ENCODE data around the gene CCDC183.
"Not testable (repeated sequence)": the region's sequence is repeated elsewhere in the genome, so short reads cannot be mapped to it uniquely, and the experiment has no call there.

CCDC183 gene

DNA sequence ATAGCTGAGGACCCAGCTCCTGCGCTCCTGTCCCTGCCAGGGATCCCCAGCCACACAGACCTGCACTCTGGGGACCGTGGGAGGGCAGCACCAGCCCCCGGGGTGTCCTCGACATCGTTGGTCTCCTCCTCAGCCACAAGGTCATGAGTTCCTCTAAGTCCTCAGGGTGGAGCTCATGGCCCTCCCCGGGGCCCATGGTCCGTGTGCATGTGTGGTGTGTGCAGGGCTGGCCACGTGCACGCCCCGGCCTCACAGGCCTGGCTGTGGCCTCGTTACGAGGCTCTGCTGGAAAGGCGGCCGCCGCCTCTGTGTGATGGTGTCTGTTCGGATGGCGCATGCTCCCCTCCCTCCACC, 30.0 kb downstream of the CCDC183 start:
- ATAC-seq = no peak

DNA sequence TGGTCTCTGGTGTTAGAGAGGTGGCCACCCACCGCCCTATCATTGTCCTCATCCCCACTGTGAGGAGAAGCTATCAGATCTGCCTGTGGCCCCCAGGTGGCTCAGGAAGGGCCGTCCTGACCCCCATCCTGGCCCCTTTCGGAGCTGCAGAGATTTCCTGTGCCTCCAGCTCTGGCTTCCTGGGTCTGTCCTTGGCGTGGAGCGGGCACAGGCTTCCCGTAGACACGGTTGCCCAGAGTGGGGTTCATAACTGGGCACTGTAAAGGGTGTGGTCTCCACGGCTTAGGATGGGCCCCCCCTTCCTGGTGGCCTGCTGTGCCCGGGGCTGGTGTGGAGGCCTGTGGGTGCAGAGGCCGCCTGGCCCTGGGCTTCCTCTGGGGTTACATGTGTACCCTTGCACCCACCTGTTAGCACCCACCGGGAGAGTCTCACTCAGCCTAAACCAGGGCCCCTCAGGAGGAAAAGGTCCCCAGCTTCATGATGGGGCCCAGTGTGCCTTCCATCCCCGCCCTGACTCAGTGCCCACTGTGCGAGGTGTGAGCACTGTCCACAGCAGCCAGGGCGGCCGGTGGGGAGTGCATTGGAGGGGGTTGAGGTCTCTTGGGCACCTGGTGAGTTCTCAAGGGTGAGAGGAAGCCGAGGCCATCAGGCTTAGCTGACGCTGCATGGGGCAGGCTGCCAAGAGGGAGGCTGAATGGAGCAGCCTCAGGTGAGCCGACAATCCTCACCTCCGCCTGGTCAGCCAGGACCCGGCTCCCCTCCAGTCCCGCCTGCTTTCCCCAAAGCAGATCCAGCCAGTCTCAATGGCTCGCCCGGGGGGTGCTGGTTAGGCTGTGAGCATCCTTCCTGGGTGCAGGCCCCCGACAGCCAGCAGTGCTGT, 30.8 kb downstream of the CCDC183 start:
- no peak for ATAC-seq

DNA sequence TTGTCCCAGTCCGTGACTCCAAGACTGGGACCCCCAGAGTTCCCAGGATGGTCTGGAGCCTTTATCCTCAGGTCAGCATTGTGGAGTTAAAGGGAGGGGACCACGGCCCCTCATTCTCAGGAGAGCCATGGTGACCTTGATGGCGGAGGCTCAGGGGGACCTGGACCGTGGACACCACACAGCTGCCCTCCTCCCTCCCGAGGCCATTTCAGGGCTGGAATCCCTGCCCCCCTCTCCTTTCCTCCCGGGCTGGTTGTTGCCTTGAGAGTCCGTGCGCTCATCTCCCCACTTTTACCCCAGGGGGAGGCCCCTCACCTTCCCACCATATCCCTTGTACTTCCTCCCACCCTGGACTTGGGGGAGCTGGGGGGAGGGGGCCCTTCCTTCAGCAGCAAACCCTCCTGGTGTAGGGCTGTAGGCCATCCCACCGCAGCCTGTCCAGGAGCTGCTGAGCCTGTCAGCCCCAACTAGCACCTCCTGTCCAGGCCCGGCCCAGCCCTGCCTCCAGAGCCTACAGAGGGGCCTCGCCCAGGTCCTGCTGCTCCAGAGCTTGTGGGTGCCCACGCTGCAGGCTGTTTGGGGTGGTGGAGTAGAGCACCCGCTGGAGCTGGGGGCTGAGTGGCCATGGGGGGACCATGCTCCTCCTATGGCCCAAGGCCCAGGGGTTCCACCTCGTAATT, 31.8 kb downstream of the CCDC183 start:
- no peak for ATAC-seq

DNA sequence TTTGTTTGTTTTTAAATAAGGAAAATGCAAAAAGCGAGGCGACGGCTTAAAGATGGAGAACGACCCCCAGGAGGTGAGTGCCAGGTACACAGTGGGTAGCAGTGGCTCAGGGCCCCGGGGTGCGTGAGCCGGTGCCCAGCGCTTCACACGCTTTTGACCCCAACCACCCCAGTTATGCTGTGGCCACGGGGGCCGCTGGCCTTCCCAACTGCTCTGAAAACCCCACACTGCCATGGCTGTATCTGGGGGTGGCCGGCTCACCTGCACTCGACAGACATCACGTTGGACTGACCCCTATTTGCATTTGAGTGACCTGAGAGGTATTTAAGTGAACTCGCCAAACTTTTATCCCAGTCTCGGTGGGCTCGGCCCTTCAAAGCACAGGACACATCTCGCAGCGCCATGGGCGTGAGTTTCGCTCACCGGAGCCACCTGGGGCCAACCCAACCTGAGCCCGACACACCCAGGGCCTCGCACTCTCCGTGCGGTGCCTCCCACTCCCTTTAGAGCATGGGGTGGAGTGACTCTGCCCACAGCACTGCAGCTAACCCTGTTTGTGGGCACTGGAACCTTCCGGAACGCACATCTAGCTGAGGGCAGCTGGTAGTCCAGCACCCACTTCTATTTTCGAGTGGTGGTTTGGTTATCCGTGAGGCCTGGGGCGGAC, 32.5 kb downstream of the CCDC183 start:
- no peak for ATAC-seq

DNA sequence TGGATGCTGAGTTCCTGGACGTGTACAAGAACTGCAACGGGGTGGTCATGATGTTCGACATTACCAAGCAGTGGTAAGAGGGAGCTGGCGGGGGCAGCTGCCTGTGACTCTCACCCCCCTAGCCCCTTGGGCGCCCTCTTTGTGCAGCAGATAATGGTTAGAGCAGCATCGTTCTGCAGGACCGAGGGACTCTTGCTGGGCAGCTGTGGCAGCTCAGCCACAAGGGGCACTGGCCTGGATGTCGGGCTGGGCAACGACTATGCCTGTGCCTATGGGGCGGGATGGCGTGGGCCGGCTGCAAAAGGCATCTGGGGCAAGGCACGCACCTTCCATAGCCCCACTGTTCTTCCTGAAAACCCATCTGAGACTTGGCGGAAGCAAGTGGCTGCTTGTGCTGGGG, 33.3 kb downstream of the CCDC183 start:
- ATAC-seq = no peak

DNA sequence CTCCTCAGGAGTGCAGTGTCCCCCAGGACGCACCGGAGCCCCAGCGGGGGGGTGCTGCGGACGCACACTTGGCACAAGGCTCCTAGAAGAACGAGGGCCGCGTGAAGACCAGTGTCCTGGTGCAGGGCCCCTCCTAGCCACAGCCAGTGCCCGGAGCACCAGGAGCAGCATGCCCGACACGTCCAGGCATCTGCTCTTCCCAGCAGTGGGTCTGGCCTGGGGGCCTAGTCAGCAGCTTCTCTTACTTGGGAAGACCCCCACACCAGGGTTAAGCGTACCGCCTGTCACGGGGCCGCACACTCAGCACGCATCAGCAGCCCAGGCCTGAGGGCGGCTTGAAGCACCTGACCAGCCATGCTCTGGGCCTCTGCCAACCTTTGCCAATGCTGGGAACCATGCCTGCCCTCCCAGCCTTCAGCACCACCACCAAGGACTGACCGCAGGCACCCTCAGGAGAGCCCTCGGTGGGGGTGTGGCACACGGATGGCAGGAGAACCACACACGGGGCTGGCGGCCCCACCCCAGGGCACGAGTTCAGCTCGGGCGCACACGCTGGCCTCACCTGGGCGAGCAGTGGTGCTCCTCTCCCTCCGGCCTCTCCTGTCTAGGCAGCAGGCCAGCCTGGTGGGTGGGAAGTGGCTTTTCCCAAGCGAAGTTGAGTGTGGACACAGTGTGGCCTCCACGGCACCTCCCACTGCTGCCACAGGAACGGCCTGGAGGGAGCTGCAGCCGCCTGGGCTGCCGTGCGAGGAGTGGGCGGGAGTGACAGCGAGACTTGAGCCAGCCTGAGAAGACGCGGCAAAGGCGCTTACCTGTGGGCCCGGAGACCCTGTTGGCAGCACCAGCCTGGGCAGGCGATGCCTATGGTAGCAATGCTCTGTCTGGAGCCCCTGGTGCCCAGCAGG, 34.1 kb downstream of the CCDC183 start:
- no peak for ATAC-seq

DNA sequence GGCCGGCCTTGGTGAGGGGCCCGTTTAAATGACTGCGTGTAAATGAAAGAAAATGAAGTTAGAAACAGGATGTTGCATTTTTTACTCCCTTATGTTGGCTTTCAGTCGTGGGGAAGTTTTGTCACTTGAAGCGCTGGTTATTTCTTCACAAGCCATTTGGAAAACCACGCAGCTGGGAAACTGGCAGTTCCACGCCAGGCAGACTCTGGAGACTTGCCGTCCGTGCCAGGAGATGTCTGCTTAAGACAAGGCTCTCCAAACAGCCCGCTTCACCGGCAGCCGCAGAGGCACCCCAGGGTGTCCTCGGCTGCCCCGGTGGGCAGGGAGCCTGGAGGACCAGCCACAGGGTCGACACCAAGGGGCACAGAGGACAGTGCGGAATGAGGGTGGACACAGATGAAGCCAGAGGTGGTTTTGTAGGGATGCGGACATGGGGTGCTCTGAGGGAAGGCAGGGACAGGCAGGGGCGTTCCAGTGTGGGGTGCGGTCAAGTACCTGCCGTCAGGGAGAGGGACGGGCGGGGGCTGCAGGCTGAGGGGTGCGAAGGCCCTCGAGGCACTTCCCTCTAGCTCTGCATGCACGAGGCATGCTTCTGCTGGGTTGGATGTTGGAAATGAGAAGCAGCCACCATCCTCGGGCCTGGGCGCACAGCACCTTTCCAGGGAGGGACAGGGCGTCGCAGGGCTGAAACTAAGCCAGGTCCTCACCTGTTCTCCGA, 35.0 kb downstream of the CCDC183 start:
- no peak for ATAC-seq

DNA sequence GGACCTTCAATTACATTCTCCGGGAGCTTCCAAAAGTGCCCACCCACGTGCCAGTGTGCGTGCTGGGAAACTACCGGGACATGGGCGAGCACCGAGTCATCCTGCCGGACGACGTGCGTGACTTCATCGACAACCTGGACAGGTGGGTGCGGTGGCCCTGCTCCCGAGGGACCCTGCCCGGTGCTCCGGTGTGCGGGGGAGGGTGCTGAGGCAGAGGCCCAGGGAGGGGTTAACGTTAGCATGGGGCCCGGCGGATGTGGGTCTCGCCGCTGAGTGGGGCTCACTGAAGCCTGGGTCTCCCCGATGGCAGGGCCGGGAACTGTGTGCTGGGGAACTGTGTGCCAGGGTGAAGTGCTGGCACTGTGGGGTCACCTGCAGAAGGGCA, 35.6 kb downstream of the CCDC183 start:
- ATAC-seq = no peak

DNA sequence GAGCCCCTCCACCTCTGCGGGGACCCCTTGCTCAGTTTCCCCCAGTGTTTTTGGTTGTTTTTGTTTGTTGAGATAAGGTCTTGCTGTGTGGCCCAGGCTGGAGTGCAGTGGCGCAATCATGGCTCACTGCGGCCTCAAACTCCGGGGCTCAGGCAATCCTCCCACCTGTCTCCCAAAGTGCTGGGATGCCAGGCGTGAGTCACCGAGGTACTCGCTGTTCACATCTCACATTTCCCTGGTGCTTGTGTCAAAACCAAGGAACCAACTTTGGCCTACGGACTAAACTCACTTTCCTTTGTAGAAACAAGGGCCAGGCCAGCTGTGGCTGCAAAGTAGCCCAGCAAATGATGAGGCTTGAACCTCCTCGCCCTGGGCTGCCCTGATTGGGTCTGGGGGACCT, 36.4 kb downstream of the CCDC183 start:
- no peak for ATAC-seq

DNA sequence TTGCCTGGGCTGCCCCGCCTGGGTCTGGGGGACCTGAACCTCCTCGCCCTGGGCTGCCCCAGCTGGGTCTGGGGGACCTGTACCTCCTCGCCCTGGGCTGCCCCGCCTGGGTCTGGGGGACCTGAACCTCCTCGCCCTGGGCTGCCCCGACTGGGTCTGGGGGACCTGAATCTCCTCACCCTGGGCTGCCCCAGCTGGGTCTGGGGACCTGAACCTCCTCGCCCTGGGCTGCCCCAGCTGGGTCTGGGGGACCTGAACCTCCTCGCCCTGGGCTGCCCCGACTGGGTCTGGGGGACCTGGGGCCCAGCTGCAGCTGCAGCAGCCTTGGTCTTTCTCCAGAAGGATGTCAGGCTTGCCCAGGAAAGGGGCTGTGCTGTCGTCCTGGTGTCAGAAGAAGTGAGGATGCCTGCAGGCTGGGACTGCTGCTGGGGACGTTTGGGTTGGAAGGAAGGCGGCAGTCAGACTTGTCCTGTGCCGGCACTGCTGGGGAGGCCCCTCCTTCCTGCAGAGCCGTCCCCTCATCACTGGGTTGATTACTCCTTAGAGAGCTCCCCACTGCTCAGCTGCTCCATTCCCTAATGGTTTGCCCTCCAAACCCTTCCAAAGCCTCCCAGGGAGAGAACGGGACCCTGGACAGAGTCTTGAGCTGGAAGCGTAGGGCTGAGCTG, 37.4 kb downstream of the CCDC183 start:
- not testable (repeated sequence) for ATAC-seq

DNA sequence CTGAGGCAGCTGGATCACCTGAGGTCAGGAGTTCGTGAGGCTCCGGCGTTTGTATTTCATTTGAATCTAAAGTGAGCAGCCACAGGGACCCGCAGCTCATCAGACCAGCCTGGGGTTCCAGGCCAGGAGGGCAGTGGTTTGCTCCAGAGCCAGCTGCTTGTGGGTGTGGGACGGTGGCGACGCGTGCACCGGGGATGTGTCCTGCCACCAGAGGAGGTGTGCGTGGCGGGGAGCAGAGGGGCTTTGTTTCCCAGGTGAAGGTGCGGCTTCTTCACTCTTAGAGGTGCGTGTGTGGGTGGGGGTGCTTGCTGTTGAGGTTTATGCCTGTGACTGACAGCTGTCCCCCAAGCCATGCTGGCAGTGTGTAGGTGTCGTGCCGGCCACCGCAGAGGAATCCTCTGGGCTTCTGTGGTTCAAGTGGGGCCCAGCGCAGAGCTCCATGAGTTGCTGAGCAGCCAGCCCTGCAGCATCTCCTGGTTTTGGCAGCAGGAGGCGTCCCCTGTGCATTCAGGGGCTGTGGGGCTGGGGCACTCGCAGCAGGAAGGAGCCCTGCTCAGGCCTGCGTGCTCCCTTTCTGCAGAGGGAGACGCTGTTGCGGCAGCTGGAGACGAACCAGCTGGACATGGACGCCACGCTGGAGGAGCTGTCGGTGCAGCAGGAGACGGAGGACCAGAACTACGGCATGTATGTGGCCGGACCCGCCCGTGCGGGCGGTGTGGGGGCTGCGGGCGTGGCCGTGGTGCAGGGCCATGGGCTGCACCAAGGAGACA, 39.2 kb downstream of the CCDC183 start:
- no peak for ATAC-seq

DNA sequence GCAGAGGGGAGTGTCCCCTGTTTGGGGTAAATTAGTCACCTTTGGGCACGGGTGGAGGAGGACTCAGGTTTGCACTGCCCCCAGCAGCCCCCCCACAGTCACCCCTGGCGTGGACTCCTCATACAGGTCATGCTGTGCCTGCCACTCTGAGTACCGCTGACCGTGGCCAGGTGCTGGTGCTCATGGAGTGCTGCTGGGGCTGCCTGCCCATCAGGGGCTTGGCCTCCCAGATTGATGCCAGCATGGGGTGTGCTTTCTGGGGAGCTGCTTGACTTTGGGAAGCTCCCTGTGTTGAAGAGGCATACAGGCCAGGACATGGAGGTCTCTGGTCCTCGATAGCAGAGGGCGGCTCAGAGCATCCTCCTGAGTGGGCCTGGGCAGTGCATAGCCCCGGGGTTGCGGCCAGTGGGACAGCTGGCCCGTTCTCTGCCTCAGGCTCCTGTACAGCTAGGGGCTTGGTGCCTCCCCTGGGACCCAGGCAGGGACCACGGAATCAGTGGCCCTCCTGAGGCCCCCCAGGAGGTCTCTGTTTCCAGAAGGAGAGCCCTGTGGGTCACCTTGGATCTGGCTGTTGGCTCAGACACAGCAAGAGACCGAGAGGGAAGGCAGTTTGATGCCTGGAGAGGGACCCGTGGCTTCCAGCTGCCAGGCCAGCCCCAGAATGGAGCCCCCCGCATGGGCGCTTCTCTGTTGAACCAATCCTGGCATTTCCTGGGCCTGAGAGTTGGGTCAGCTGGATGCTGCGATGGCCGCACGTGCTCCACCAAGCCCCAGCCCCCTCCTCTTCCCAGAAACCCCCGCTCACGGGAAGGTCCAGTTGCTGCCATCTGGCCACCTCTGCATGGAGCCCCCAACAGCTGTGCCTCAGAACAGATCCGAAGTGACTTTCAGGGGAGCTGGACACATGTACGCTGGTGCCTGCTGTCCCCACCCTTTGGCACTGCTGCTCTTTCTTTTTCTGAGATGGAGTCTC, 40.1 kb downstream of the CCDC183 start:
- no peak for ATAC-seq

DNA sequence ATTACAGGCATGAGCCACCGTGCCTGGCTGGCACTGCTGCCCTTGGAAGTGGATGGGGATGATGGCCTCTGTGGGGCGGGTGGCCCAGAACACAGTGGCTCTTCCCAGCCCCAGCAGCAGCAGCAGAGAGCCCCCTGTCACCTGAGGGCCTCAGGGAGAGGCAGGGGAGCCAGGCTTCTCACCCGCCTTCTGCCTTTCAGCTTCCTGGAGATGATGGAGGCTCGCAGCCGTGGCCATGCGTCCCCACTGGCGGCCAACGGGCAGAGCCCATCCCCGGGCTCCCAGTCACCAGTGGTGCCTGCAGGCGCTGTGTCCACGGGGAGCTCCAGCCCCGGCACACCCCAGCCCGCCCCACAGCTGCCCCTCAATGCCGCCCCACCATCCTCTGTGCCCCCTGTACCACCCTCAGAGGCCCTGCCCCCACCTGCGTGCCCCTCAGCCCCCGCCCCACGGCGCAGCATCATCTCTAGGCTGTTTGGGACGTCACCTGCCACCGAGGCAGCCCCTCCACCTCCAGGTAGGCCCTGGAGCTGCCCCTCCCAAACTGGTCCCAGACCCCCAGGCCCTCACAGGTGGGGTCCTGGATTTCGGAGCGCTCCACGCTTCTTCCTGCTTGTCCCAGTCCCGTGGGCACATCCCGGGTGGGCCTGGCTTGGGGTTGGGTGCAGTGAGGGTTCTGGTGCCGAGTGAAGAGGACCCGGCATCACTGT, 41.2 kb downstream of the CCDC183 start:
- ATAC-seq = no peak

DNA sequence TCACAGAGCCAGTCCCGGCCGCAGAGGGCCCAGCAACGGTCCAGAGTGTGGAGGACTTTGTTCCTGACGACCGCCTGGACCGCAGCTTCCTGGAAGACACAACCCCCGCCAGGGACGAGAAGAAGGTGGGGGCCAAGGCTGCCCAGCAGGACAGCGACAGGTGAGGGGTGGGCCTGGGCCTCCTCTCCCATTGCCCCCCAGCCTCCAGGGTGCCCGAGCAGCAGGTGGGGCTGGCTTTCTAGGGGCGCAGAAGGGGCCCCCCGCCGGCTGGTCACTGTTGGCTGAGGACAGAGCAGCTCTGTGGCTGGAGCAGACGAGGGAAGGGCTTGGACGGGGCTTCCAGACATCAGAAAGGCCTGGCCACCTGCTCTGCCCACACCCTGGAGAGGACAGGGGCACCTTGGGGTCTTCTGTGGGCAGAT, 41.7 kb downstream of the CCDC183 start:
- ATAC-seq = not testable (repeated sequence)

DNA sequence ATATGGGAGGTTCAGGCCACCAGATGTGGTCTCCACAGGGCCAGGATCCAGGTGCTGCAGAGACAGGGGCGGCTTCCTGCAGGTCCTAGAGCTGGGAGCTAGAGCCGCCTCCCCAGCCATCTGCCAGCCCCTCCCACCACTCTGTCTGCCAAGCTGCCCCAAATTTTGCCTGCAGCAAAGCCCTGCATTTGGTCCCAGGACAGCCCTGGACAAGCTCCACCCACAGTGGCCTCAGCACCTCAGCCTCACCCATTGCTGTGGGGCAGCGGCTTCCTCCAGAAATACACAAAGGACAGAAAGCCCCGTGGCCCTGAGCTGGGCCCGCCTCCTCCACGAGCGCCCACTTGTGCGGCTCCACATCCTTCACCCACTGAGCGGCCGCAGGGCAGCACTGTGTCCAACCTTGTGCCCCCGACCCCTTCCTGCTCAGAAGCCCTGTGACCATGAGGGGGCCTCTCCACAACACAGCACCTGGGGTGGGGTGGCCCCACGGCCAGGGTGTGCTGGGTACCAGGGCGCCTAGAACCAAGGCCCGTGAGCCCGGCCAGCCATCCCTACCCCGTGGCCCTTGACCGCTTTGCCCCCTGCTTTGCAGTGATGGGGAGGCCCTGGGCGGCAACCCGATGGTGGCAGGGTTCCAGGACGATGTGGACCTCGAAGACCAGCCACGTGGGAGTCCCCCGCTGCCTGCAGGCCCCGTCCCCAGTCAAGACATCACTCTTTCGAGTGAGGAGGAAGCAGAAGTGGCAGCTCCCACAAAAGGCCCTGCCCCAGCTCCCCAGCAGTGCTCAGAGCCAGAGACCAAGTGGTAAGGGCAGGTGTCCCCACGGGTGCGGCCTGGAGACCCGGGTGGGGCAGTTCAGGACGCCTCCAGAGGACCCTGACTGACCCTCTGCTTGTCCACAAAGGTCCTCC, 42.4 kb downstream of the CCDC183 start:
- ATAC-seq = no peak

DNA sequence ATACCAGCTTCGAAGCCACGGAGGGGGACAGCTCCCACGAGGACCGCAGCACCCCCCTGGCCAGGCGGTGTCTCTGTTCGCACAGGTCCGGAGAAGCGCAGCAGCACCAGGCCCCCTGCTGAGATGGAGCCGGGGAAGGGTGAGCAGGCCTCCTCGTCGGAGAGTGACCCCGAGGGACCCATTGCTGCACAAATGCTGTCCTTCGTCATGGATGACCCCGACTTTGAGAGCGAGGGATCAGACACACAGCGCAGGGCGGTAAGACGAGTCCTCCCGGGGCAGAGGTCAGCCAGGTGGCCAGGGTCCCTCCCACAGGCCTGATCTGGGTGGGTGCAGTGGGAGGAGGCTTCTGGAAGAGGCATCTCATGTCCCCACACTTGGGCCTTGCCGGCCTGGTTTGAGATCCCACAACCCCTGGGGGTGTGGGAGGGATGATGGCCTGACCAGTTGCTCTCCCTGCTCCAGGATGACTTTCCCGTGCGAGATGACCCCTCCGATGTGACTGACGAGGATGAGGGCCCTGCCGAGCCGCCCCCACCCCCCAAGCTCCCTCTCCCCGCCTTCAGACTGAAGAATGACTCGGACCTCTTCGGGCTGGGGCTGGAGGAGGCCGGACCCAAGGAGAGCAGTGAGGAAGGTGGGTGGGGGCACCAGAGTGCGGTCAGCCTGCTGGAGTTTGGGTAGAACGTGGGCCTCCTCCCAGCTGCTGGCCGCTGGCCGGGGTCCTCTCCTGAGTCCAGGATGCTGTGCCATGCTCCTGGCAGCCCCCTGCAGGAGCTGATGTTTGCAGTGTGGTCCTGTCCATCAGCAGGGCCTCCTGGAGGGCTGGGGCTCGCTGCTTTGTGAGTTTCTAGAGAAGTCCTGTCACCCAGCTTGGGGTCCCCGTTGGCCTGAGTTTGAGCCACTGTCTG, 43.3 kb downstream of the CCDC183 start:
- no peak for ATAC-seq
